ENCODE data around the gene PLCB1. TPM values are rescaled to one million over a fixed set of nuclear protein-coding genes. Genes with fewer than 3 reads are reported as not detected.

PLCB1 gene
- total and polyA plus RNA-seq, 8 donors = 8.8 to 27.7 (median 19.2) TPM

DNA sequence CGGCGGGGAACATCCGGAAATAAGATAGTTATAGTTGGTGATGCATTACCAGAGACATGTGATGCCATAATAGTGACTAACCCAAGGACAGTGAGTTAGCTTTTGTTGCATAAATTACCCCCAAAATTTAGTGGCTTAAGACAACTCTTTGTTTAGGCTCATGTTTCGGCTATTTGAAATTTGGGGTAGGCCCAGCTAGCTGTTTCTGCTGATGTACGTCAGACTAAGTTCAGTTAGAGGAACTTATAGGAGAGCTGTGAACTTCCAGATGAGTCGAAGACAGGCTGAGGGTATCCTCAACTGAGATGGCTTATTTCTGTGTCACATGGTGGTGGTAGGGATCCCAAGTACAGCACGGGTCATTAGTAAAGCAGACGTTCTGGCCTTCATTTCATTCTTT, 366.5 kb downstream of the PLCB1 start:
- H3K4me1 ChIP-seq = peaks cover 0 to 8% of the 10 kb centered on the region in 2 donors
- no peaks in the 10 kb centered on the region for H3K36me3 ChIP-seq
- ATAC-seq = no peak
- no peak overlapping the region for H3K27ac ChIP-seq
- no peak overlapping the region for H3K4me3 ChIP-seq
- intact Hi-C loops (cut with DNase I) = no loop called here
- TF ChIP-seq, protein P1, sequence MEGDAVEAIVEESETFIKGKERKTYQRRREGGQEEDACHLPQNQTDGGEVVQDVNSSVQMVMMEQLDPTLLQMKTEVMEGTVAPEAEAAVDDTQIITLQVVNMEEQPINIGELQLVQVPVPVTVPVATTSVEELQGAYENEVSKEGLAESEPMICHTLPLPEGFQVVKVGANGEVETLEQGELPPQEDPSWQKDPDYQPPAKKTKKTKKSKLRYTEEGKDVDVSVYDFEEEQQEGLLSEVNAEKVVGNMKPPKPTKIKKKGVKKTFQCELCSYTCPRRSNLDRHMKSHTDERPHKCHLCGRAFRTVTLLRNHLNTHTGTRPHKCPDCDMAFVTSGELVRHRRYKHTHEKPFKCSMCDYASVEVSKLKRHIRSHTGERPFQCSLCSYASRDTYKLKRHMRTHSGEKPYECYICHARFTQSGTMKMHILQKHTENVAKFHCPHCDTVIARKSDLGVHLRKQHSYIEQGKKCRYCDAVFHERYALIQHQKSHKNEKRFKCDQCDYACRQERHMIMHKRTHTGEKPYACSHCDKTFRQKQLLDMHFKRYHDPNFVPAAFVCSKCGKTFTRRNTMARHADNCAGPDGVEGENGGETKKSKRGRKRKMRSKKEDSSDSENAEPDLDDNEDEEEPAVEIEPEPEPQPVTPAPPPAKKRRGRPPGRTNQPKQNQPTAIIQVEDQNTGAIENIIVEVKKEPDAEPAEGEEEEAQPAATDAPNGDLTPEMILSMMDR (IDR thresholded peaks at IDR 0.05) = no peak
- no peaks in the 10 kb centered on the region for H3K9me3 ChIP-seq
- no peak for DNase-seq
- no peaks in the 10 kb centered on the region for H3K27me3 ChIP-seq

DNA sequence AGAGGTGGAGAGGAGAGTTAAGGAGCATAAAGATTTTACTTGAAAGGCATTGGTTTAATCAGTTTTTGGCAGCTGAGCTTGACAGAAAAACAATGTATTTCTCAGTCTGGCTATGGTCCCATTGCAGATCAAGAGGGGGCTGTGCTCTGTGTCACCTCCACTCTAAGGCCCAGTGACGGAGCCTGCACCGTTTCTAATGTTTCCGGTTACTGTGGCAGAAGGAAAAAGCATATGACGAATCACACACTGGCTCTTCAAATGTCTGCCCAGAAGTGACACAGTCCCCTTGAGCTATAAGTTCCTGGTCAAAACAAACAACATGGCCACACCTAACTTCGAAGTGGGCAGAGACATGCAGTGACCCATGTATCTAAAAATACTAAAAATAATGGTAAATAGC, 372.0 kb downstream of the PLCB1 start:
- H3K27ac ChIP-seq = no peak overlapping the region
- intact Hi-C loops (cut with DNase I) = no loop called here
- TF ChIP-seq, protein P1 (IDR thresholded peaks at IDR 0.05) = no peak
- H3K4me3 ChIP-seq = no peak overlapping the region
- DNase-seq (no peak), ATAC-seq (no peak)
- H3K36me3 ChIP-seq = no peaks in the 10 kb centered on the region
- no peaks in the 10 kb centered on the region for H3K27me3 ChIP-seq
- no peaks in the 10 kb centered on the region for H3K4me1 ChIP-seq
- H3K9me3 ChIP-seq = no peaks in the 10 kb centered on the region

DNA sequence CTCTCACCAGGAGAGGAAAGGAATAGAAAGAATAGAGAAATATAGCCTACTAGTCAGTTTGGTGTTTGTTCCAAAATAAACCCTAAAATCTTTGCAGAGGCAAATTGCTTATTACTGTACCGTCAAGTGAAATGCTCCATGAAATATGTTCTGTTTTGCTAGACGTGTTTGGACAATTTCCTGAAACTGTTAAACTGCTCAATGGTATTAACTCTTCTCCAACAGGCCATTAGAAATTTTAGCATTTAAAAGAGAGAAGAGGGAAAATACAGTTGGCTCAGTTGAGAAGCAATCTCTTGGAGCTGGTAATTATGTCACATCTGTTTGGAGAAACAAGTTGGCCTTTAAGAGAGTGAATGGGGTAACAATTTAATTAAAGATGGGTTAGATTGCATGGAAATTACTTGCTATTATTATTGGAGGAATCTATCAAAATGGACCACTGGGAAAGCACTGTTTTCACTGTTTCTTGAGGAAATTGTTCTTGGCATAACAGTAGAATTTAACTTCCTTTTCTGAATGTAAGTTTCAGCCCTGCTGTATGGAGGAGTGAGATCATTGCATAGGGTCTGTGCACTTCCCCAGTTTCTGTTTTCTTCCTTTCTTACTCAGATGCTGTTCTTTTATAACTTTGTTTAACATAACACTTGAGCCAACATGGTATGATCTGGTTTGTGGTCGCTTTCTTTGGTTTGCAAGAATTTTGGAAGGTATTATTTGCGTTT, 373.6 kb downstream of the PLCB1 start:
- H3K36me3 ChIP-seq = no peaks in the 10 kb centered on the region
- no peaks in the 10 kb centered on the region for H3K27me3 ChIP-seq
- intact Hi-C loops (cut with DNase I) = no loop called here
- no peak overlapping the region for H3K27ac ChIP-seq
- TF ChIP-seq, protein P1 (IDR thresholded peaks at IDR 0.05) = no peak
- no peaks in the 10 kb centered on the region for H3K4me1 ChIP-seq
- no peak overlapping the region for H3K4me3 ChIP-seq
- no peaks in the 10 kb centered on the region for H3K9me3 ChIP-seq
- DNase-seq (no peak), ATAC-seq (no peak)

DNA sequence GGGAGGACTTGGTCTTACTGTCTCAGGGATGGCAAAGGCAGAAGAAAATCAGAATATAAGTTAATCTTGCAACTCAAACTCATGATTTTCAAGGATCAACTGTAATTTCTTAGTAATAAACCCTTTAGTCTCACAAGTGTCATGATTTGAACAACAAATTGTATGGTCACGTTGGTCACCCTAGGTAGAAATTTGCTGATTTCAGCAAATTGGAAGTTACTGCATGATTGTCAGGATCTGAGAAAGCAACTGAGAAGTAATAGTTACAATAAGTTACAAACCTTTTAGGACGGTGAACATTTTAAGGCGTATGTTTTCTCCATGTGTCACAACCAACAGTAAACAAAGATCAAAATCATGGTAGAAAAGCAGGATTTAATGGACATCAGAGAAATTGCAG, 375.2 kb downstream of the PLCB1 start:
- TF ChIP-seq, protein P1 (IDR thresholded peaks at IDR 0.05) = no peak
- H3K9me3 ChIP-seq = no peaks in the 10 kb centered on the region
- intact Hi-C loops (cut with DNase I) = no loop called here
- no peaks in the 10 kb centered on the region for H3K27me3 ChIP-seq
- no peak overlapping the region for H3K27ac ChIP-seq
- H3K36me3 ChIP-seq = no peaks in the 10 kb centered on the region
- no peaks in the 10 kb centered on the region for H3K4me1 ChIP-seq
- H3K4me3 ChIP-seq = no peak overlapping the region
- no peak for DNase-seq
- no peak for ATAC-seq

DNA sequence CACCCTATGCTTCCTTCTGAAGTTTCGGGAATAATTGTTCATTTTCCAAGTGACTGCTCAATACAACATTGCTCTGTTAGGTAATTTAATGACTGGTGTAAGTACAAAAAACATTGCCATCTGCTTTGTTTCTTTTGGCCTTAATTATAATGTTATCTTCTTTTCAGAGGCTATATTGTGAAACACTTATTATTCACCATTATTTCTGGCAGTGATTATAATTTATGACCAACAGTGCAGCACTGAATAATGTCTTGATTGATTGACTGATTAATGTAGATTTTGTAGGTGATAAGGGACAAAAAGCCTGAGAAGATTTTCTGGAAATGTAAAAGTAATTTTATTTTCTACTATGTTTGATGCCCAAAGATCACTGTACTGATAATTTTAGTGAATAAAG, 377.7 kb downstream of the PLCB1 start:
- no peak for DNase-seq
- intact Hi-C loops (cut with DNase I) = no loop called here
- no peak for ATAC-seq
- H3K27me3 ChIP-seq = no peaks in the 10 kb centered on the region
- no peaks in the 10 kb centered on the region for H3K9me3 ChIP-seq
- no peak overlapping the region for H3K4me3 ChIP-seq
- H3K4me1 ChIP-seq = no peaks in the 10 kb centered on the region
- TF ChIP-seq, protein P1 (IDR thresholded peaks at IDR 0.05) = no peak
- no peak overlapping the region for H3K27ac ChIP-seq
- H3K36me3 ChIP-seq = no peaks in the 10 kb centered on the region
